ENCODE results near the gene LSM14B.
"Not testable (repeated sequence)": the region's sequence is repeated elsewhere in the genome, so short reads cannot be mapped to it uniquely, and the experiment has no call there.

The LSM14B gene

GRCh38 chr20:62121776-62122653 lies at the start of gene LSM14B:
TSS of gene LSM14B (plus strand) at chr20:62122475. CDS start at chr20:62122667, 192 bp downstream.
- peak; percentile 95 to 96 for DNase-seq (ENCODE audit: low read depth in 2 of 2)

DNA sequence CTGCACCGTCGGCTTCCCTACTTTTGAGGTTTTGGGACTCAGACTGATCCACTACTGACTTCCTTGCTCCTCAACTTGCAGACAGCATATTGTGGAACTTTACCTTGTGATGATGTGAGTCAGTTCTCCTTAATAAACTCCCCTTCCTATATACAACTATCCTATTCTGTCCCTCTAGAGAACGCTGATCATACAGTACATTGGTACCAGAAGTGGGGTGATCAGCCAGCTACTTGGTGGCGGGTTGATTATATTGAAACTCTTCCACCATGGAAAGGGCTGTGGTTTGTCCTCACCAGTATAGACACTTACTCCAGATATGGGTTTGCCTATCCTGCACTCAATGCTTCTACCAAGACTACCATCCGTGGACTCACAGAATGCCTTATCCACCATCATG lies 49.0 kb upstream of the LSM14B start:
- DNase-seq (ENCODE audit: low read depth in 2 of 2): no peak

- no peak for DNase-seq (ENCODE audit: low read depth in 2 of 2)
These were observed 43.1 kb upstream of the LSM14B start for GRCh38 chr20:62079166-62079565.

GRCh38 chr20:62080249-62080990 lies 41.9 kb upstream of the LSM14B start:
- DNase-seq (ENCODE audit: low read depth in 2 of 2): no peak

- no peak for DNase-seq (ENCODE audit: low read depth in 2 of 2)
These were observed 39.0 kb upstream of the LSM14B start for GRCh38 chr20:62083312-62083711.

GRCh38 chr20:62084224-62084623 lies 38.1 kb upstream of the LSM14B start:
- not testable (repeated sequence) for DNase-seq (ENCODE audit: low read depth in 2 of 2)

DNA sequence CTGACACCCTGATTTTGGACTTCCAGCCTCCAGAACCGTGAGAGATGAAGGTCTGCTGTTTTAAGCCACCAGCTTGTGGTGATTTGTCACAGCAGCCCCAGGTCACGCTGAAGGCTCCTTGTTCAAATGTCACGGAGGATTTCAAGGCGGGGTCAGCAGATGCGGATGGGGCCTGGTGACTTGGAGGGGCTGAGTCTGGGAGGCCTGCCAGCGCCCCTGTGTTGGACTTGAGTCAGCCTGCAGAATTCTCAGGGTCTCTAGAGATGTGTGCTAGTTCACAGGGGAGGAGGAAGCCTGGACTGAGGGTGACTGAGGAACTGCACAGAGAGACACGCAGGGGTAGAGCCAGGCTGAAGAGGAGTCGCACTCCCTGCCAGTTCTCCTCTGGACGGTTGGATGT lies 37.1 kb upstream of the LSM14B start:
- DNase-seq (ENCODE audit: low read depth in 2 of 2): no peak

GRCh38 chr20:62087227-62087626 lies 35.0 kb upstream of the LSM14B start:
- no peak for DNase-seq (ENCODE audit: low read depth in 2 of 2)

GRCh38 chr20:62087632-62088031 lies 34.6 kb upstream of the LSM14B start:
- no peak for DNase-seq (ENCODE audit: low read depth in 2 of 2)

DNA sequence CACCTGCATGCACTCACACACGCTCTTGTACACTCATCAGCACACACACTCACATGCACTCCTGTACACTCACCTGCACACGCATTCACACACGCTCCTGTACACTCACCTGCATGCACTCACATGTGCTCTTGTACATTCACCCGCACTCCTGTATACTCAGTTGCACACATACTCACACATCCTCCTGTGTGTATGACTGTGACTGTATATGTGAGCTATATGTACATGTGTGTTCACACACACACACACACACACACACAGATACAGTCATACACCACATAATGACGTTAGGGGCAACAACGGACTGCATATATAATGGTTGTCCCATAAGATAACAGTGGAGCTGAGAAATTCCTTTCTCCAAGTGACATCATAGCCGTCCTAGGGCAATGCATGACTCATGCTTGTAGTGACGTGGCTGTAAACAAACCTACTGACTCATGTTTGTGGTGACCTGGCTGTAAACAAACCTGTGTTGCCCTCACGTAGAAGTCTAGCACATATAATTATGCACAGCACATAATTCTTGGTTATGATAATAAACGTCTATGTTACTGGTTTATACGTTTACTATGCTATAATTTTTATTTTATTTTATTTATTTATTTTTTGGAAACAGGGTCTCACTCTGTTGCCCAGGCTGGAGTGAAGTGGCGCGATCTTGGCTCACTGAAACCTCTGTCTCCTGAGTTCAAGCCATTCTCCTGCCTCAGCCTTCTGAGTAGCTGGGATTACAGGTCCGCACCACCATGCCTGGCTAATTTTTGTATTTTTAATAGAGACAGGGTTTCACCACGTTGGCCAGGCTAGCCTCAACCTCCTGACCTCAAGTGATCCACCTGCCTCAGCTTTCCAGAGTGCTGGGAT lies 33.8 kb upstream of the LSM14B start:
- no peak for DNase-seq (ENCODE audit: low read depth in 2 of 2)

- DNase-seq (ENCODE audit: low read depth in 2 of 2): no peak
These were observed 32.9 kb upstream of the LSM14B start for GRCh38 chr20:62089393-62089792.

DNA sequence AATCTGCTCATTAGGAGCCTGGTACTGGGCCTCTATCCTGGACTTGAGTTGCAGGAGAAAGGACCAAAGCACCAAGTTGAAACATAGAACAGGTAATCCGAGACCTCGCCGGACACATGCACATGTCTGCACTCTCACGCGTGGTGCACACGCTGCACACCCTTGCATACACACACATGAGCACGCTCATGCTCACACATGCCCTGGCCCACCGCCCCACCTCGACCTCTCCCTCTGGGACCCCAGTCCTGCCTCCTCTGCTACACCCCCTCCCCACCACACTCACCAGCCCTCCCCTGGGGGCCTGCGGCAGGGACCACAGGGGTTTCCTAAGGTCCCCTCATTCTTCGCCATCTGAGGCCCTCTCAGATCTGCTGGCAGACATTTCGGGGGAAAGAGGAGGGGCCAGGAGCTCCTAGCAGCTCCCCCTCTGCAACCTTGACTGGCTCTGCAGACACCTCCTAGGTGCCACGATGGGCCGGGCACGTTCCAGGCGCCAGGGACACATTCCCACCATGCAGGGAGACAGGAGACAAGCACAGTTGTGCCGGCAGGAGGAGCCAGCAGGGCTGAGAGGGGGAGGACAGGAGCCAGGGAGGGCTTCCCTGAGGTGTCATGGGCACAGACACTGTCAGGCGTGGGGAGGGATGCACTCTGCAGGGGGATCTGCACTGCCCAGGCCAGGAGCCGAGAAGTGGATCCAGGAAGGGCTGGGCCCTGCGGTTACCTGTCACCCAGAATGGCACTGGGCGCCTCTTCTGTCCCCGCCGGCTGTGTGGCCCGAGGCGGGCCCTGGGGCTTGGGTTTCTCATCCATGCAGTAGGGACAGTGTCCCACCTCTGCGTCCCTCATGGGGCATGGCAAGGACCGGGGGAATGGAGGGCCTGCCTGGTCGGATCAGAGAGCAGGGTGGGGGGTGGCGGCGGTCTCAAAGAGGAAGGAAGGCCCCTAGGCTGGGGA lies 25.6 kb upstream of the LSM14B start:
- DNase-seq (ENCODE audit: low read depth in 2 of 2): no peak

GRCh38 chr20:62097881-62098407 lies 24.3 kb upstream of the LSM14B start:
- no peak for DNase-seq (ENCODE audit: low read depth in 2 of 2)

- DNase-seq (ENCODE audit: low read depth in 2 of 2): no peak
These were observed 21.2 kb upstream of the LSM14B start for GRCh38 chr20:62101078-62101477.

- no peak for DNase-seq (ENCODE audit: low read depth in 2 of 2)
These were observed 18.6 kb upstream of the LSM14B start for GRCh38 chr20:62103508-62104233.

DNA sequence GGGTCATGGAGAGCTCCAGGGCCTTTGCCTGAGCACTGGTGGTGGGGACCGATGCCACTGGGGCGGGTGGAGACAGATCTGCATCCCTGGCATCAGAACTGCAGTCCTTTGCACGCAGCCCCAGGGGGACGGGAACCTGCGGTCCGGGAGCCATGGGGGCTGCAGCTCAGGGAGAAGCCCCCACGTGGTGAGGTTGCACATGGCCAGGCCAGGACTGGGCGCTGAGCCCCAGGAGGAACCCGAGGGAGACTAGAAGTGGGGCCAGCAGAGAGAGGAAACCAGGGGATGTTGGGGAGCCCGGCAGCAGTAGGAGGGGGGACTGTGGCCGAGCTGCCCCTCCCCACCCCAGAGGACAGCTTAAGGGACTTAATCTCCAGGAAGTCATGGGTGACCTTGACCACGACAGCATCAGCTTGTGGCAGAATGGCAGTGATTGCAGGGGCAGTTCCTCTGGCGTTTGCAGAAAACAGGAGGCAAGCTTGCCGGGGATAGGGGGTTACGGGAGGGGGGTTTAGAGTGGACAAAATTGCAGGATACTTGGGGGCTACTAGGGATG lies 18.0 kb upstream of the LSM14B start:
- no peak for DNase-seq (ENCODE audit: low read depth in 2 of 2)

DNA sequence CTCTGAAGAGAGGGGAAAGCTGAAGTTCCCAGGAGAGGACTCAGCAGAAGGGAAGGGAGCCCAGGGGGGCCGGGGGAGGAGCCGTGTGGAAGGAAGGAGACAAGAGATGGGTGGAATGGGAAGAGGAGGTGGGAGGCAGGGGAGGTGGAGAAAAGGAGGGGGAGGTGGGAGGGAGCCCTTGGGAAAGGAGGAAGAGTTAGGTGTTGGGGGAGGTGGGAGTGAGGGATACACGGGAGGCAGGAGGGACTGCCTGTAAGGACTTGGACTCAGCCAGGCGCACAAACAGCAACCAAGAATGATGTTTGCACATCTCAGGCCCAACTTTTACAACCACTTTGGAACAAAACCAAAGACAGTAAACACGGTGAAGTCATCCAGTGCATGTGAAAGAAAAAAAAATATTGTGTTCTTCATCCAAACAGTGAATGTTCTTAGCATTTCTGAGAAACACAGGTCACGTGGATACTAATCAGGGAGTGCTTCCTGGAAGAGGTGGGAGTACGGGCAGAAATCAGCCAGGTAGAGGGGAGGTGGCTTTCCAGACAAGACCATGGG lies 17.4 kb upstream of the LSM14B start:
- DNase-seq (ENCODE audit: low read depth in 2 of 2): no peak

DNA sequence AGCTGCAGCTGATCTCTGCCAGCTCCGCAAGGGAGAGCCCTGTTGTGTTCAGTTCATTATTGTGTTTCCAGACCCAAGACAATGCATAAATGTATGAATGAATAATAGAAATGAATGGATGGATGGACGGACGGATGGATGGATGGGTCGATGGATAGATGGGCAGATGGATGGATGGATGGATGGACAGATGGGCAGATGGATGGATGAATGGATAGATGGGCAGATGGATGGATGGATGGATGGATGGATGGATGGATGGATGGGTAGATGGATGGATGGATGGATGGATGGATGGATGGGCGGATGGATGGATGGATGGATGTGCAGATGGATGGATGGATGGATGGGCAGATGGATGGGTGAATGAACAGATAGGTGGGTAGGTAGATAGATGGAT lies 16.7 kb upstream of the LSM14B start:
- no peak for DNase-seq (ENCODE audit: low read depth in 2 of 2)

DNA sequence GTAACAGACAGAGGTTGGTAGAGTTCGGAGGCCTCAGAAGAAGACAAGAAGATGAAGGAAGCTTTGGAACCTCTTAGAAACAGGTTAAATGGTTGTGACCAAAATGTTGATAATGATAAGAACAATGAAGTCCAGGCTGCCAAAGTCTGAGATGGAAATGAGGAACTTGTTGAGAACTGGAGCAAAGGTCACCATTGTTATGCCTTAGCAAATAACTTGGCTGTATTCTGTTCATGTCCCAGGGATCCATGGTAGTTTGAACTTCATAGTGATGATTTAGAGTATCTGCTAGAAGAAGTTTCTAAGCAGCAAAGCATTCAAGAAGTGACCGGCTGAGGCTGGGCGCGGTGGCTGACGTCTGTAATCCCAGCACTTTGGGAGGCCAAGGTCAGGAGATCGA lies 11.1 kb upstream of the LSM14B start:
- no peak for DNase-seq (ENCODE audit: low read depth in 2 of 2)

Data from stimulated activated CD4-positive, alpha-beta T cell treated with anti-CD3 and anti-CD28 coated beads, Interleukin-1b, Interleukin-23, amount 100 ng/mL, for 1 hour (primary cell).